GM18511 (cell line): ENCODE measurements around the gene CTSA.
"Not testable (repeated sequence)": the region's sequence is repeated elsewhere in the genome, so short reads cannot be mapped to it uniquely, and the experiment has no call there.

Experiments used
- ATAC-seq: cut with Tn5 transposase; IDR thresholded peaks from one replicate; pipeline ENCODE4 v1.9.1; 2021; ENCODE audit warnings: mild to moderate bottlenecking, moderate library complexity; ENCODE audit not compliant: unreplicated experiment

CTSA gene

GRCh38 chr20:45863543-45864470 is 27.3 kb upstream of the CTSA start:
- ATAC-seq: no peak

GRCh38 chr20:45866454-45866853 is 24.7 kb upstream of the CTSA start:
- no peak for ATAC-seq

GRCh38 chr20:45867136-45867818 is 23.9 kb upstream of the CTSA start:
- ATAC-seq: no peak

- ATAC-seq: no peak
Observed at GRCh38 chr20:45867819-45868176, 23.3 kb upstream of the CTSA start.

- ATAC-seq: no peak
Observed at GRCh38 chr20:45872626-45873025, 18.5 kb upstream of the CTSA start.

GRCh38 chr20:45873409-45874103 is 17.6 kb upstream of the CTSA start:
- no peak for ATAC-seq

GRCh38 chr20:45874104-45874481 is 17.0 kb upstream of the CTSA start:
- not testable (repeated sequence) for ATAC-seq

- ATAC-seq: no peak
Observed at GRCh38 chr20:45874576-45874975, 16.6 kb upstream of the CTSA start.

- no peak for ATAC-seq
Observed at GRCh38 chr20:45878076-45878761, 12.9 kb upstream of the CTSA start.

GRCh38 chr20:45880988-45881788 is 9.9 kb upstream of the CTSA start, which contains the start of gene ZSWIM1:
Gene ZSWIM1, plus strand, starts transcription at chr20:45881227. Its CDS starts 1,366 bp downstream, at chr20:45882593.
- peak; percentile 98 for ATAC-seq

GRCh38 chr20:45882469-45883099 is 8.6 kb upstream of the CTSA start:
- no peak for ATAC-seq

GRCh38 chr20:45883100-45883469 is 8.1 kb upstream of the CTSA start:
- ATAC-seq: no peak

- ATAC-seq: no peak
Observed at GRCh38 chr20:45886590-45887345, 4.4 kb upstream of the CTSA start.

- ATAC-seq: no peak
Observed at GRCh38 chr20:45887346-45887715, 3.8 kb upstream of the CTSA start, which contains the start of gene SPATA25. Gene SPATA25, minus strand, starts transcription at chr20:45887622. Its CDS starts 32 bp downstream, at chr20:45887590.

- ATAC-seq: no peak
Observed at GRCh38 chr20:45888681-45889080, 2.5 kb upstream of the CTSA start.

GRCh38 chr20:45890077-45890984 is 804 bp upstream of the CTSA start:
- ATAC-seq: peak; percentile 41

GRCh38 chr20:45892049-45892825 is 1.1 kb downstream of the CTSA start:
- no peak for ATAC-seq
